HG02759 (cell line): ENCODE data around the gene PACS2.

Experiments
- ATAC-seq: cut with Tn5 transposase; IDR thresholded peaks from one replicate; pipeline ENCODE4 v1.9.1; 2021; ENCODE audit warnings: mild to moderate bottlenecking, moderate library complexity; ENCODE audit not compliant: unreplicated experiment

The PACS2 gene

DNA sequence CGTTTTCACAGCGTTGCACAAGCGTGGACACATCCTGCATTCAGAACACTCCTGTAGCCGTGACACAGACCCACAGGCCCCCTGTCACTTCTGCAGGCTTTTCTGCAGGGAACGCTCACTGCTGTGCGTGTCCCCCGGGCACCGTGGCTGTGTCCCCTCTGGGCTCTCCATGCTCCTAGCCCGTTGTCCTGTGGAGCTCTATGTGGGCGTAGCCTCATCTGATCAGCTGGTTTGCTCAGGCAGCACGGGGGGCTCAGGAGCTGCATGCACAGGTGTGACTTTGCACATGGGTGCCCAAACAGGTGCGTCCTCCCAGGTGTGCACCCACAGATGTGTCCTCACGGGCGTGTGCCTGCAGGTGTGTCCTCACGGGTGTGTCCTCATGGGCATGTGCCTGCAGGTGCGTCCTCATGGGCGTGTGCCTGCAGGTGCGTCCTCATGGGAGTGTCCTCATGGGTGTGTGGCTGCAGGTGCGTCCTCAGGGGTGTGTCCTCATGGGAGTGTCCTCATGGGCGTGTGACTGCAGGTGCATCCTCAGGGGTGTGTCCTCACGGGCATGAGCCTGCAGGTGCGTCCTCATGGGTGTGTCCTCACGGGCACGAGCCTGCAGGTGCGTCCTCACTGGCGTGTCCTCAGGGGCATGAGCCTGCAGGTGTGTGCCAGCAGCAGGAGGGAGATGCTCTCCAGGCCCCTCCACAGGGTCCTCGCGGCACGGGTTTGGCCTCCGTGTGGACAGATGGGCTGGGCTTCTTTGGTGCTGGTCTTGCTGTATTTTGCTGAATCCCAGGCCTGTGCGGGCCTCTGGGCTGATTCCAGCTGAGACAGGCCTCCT is 122.6 kb downstream of the PACS2 start:
- ATAC-seq: no peak

GRCh38 chr14:105437723-105438500 is 123.4 kb downstream of the PACS2 start:
- no peak for ATAC-seq

GRCh38 chr14:105439179-105439578 is 124.6 kb downstream of the PACS2 start:
- ATAC-seq: no peak

DNA sequence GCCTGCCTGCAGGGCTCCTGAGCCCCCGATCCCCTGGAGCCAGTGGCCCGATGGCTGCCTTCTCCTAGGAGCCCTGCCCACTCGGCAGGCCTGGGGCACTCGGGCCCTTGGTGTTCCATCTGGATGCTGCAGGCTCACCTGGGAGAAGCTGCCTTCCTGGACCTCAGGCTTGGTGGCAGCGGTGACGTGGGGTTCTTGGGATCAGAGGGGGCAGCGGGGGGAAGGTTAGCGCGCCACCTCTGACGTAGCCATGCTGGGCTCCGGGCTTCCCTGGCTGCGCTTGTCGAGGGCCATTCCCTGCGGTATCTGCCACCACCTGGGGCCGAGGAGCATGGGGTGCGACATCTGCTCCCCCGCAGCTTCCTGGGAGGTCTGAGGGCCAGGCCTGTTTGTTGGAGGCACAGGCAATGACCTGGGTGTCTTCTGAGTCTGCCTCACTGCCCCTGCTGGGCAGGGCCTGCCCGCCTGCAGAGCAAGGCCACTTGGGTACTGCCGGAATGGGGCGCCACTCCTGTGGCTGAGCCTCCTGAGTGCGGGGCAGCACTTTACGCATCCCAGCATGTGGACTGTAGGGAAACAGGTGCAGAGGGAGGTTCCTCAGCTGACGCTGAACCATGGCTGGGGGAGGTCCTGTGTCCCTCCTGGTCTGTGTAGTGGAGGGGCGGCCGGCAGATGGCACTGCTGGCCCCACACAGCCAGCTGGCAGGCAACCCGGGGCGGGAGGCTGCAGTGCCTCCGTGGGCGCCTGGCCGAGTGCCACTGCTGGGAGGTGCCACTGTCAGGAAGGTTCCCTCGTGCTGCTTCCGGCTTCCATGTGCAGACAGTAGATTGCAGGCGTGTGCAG is 125.4 kb downstream of the PACS2 start:
- ATAC-seq: no peak

GRCh38 chr14:105440554-105440900 is 126.0 kb downstream of the PACS2 start:
- no peak for ATAC-seq

DNA sequence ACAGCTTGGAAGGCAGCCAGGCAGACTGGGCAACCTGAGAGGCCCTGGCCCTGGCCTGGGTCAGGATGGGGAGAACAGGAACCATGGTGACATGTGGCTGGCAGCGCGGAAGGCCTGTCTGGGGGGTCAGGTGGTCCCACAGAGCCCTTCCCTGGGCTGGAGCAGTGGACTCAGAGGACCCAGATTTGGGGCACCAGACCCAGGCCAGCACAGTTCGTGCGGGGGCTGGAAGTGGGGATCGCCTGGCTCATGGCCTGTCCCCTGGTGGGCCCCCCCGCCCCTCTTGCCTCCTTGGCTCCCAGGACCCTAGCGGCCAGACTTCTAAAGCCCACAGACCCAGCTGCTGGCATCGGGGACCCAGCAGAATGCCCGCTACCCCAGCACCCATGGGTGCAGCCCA is 126.4 kb downstream of the PACS2 start:
- no peak for ATAC-seq

- ATAC-seq: no peak
These were observed 127.6 kb downstream of the PACS2 start for GRCh38 chr14:105442125-105442524.

- ATAC-seq: no peak
These were observed 128.3 kb downstream of the PACS2 start for GRCh38 chr14:105442834-105443233.

- ATAC-seq: no peak
These were observed 130.3 kb downstream of the PACS2 start for GRCh38 chr14:105444859-105445258.

DNA sequence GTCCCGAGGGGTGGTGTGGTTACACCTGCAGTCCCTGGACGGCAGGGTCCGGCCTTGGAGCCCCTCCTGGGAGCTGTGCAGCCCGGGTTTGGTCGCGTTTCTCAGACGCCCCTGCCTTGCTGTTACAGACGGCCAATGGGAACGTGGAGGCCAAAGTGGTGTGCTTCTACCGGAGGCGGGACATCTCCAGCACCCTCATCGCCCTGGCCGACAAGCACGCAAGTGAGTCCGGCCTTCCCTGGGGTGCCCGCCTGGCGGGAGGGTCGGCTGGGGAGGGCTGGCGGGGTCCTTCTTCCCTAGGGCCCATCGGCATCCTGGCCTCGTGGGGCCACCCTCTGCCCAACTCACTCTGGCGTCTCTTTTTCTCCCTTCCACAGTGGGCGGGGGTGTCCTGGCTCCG is 130.7 kb downstream of the PACS2 start:
- no peak for ATAC-seq

GRCh38 chr14:105445901-105446845 is 131.6 kb downstream of the PACS2 start:
- ATAC-seq: no peak

DNA sequence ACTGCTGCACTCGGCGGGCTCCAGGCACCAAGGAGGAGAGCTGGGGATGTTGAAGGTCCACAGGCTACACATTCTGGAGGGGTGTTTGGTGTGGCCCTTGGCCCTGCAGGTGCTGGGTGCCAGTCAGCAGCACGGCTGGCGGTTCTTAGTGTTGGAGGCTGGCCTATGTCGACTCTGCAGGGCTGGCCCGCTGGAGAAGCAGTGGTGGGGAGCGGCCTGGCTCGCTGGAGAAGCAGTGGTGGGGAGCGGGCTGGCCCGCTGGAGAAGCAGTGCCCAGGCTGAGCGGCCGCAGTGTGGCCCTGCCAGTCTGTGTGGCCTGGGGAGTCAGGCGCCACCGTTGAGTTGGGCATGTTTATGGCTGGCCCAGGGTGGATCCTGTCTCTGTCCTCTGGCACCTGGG is 132.4 kb downstream of the PACS2 start:
- no peak for ATAC-seq
